C4-2B (cell line): ENCODE data around the gene KRT34.
"Not testable (repeated sequence)": the region's sequence is repeated elsewhere in the genome, so short reads cannot be mapped to it uniquely, and the experiment has no call there.

Experiments used
- H3K27ac ChIP-seq: fragments of 450-650 bp; 2 replicates; pipeline ENCODE4 v1.5.1; 2017
- ZFX ChIP-seq: fragments of 450-650 bp; IDR thresholded peaks from 2 replicates; pipeline ENCODE4 v1.6.1; 2017
- TF ChIP-seq, protein P1 (sequence below): fragments of 450-650 bp; conservative IDR thresholded peaks from 2 replicates; pipeline ENCODE4 v1.5.1; 2017; ENCODE audit warnings: mild to moderate bottlenecking

KRT34 gene

DNA sequence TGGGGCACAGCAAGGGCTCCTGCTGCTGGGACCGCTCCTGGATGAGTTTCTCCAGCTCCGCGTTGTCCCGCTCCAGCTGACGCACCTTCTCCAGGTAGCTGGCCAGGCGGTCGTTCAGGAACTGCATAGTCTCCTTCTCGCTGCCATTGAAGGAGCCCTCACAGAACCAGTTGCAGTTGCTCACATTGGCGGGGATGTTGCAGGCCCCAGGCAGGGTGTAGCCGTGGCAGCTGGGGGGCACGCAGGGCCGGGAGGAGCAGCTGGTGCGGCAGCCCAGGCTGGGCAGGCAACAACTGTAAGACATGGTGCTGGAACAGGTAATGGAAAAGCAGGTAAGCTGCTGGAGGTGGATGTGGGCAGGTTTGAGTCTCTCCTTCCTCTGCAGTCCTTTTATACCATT is at the start of gene KRT34:
Gene KRT34, minus strand, starts transcription at position 364 of the 400 bp plus-strand sequence. Its CDS starts 60 bp downstream, at position 304.
- not testable (repeated sequence) for H3K27ac ChIP-seq

DNA sequence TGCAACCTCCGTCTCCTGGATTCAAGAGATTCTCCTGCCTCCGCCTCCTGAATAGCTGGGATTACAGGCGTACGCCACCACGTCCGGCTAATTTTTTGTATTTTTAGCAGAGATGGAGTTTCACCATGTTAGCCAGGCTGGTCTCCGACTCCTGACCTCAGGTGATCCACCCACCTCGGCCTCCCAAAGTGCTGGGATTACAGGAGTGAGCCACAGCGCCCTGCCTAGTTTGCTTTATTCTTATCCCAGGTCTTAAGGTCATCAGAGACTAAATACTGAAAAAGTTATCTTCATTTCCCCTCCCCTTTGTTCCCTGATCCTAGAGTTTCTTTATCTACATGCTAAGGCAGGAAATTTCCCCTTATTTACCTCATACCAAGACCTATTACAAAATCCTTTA is 48.3 kb upstream of the KRT34 start:
- not testable (repeated sequence) for H3K27ac ChIP-seq

DNA sequence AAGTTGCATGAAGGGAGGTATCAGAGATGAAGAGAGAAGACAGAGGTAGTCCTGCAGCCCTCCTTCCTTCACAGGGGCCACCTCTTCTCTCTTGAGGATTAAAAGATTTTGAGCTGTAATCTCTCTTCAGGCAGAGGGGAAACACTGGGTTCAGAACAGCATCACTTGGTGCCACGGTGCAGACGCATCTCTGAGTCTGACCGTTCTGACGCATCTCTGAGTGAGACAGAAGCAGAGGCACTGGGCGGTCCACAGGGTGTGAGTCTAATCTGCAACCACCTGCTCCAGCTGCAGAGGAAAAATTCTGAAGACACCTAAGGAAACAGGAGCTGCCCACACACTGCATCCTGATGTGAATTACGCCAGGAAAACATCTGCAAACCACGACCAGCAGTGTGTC is 47.6 kb upstream of the KRT34 start:
- no peak overlapping the region for H3K27ac ChIP-seq
- TF ChIP-seq, protein P1, sequence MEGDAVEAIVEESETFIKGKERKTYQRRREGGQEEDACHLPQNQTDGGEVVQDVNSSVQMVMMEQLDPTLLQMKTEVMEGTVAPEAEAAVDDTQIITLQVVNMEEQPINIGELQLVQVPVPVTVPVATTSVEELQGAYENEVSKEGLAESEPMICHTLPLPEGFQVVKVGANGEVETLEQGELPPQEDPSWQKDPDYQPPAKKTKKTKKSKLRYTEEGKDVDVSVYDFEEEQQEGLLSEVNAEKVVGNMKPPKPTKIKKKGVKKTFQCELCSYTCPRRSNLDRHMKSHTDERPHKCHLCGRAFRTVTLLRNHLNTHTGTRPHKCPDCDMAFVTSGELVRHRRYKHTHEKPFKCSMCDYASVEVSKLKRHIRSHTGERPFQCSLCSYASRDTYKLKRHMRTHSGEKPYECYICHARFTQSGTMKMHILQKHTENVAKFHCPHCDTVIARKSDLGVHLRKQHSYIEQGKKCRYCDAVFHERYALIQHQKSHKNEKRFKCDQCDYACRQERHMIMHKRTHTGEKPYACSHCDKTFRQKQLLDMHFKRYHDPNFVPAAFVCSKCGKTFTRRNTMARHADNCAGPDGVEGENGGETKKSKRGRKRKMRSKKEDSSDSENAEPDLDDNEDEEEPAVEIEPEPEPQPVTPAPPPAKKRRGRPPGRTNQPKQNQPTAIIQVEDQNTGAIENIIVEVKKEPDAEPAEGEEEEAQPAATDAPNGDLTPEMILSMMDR: no peak
- no peak for TF ChIP-seq ZFX

DNA sequence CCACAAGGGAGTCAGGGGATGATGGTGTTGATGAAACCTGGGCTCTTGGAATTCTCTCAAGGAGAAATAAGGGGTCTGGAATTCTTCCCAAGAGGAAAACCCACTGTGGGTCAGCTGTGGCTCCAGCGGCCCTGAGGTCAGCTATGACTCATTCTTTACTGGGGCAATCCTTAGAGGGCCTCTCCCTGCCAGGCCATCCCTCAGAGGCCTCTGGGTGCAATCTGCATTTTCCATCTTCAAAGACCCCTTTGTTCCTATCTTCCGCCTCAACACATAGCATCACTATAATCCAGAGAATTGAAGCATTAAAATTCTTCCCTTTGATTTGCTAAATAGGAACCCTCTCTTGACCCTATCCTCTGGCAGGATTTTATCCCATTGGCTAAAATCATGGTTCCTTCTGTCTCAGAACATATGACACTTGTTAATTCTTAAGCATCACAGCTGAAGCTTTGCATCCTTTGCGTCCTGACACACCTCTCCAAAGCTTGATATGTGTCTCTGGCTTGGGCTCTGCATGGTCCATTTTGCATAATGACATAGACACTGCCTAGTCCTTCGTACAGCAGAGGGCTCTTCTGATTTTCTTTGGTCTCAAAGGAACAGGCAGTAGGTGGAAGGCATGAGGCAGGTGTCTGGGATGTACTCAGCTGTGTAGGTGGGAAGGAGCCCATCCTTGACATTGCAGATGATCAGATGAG is 46.6 kb upstream of the KRT34 start:
- H3K27ac ChIP-seq: no peak overlapping the region
- no peak for TF ChIP-seq ZFX
- TF ChIP-seq, protein P1: no peak

DNA sequence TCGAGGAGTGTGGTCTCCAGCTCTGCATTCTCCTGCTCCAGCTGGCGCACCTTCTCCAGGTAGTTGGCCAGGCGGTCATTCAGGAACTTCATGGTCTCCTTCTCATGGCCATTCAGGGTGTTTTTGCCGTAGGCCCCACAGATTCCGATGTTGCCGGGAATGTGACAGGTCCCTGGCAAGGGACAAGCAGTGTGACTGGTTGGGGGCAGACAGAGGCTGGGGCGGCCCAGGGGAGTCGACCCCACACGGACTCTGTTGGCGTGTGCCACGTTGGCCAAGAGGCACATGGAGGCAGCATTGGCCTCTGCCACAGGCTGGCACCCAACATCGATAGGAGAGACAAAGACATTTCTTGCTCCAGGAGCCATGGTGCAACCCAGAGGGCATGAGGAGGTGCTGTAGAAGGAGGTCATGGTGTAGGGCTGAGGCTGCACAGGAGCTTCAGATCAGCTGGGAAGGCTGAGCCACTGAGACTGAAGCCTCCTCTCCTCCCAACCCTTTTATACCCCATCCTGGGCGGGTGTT is 42.1 kb upstream of the KRT34 start, which contains the start of gene KRT37:
Gene KRT37, minus strand, starts transcription at position 475 of the 525 bp plus-strand sequence. Its CDS starts 62 bp downstream, at position 413.
- no peak for TF ChIP-seq ZFX
- no peak within 1 kb of the TSS for H3K27ac ChIP-seq

DNA sequence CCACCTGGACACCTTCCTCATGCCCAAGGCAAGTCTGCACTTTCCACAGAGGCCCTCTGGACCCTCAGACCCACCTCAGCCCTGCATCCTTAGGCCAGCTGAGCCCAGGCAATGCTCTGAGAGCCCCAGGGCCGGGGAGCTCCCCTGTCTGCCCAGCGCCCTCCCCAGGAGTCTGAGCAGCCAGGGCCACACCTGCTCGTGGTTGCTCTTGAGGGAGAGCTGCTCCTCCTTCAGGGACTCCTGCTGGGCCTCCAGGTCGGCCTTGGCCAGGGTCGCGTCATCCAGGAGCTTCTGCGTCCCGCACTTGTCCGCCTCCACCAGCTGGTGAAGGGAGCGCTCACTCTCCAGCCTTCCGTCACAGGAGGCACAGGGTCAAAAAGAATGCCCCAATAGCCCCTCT is 40.5 kb upstream of the KRT34 start:
- H3K27ac ChIP-seq: not testable (repeated sequence)

DNA sequence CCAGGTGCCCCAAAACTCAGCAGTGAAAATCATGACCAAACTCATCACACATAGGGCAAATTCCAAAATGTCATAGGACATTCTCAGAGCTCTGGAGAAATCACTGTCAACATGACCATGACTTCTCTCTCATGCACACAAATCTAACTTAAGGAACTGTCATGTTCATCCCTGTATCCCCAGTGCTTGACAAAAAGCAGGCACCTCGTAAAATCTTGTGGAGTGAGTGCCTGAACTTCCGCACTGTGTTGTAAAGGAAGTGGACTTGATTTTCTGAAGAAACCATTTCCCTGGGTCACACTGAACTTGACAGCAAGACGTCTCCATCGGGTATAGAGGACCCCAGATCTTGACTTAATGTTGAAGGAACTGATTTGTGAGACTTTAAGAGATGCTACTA is 39.5 kb upstream of the KRT34 start:
- TF ChIP-seq ZFX: no peak
- TF ChIP-seq, protein P1: no peak
- no peak overlapping the region for H3K27ac ChIP-seq

DNA sequence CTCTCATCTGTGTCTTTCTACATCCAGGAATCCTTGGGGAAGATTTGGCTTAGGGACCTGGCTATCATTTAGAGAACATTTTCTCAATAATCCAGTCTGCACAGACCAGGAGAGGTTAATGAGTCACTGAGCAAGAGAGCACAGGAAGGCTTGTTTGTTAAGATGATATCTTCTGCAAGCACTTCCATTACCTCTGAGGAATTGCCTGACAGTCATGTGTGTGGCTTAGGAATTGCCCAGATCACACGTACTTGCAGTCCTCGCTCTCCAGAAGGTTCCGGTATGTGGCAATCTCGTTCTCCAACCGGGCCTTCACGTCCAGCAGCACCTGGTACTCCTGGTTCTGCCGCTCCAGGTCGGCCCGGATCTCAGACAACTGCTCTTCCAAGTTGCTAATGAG is 39.0 kb upstream of the KRT34 start:
- TF ChIP-seq, protein P1: no peak
- no peak for TF ChIP-seq ZFX
- no peak overlapping the region for H3K27ac ChIP-seq

DNA sequence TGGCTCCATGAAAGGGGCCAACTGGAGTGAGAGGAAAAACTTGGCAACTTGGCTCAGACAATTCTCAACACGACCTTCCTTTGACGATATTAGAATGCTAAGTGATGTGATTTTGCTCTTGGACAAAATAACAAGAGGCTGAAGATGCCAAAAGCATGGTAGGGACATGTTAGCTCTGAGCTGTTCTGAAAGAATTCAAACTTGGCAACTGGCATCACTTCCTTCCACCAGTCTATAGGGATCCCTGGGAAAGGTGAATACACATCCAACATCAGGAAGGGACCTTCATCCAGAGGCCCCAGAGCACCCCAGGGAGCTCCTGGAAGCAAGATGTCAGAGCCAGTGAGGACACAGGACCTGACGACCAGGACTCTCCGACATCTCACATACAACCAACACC is 38.0 kb upstream of the KRT34 start:
- H3K27ac ChIP-seq: no peak overlapping the region
- TF ChIP-seq, protein P1: no peak
- TF ChIP-seq ZFX: no peak

DNA sequence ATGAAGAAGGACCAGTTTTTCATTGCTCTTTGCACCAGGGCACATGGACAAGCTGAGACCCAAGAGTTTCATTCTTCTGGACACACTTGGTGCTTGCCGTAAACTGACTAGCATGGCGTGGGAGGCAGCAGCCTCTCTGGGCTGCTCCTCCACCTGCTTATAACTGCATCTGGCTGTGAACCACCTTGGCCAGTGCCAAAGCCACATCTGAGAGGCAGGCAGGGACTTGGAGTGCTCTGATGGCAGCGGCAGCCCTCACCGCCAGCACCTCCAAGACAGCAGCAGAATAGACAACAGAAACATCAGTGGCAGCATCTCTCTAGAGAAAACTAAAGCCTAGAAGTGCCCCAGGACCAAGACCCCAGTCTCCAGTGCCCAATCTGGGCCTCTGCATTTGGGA is 37.6 kb upstream of the KRT34 start:
- no peak overlapping the region for H3K27ac ChIP-seq
- TF ChIP-seq, protein P1: no peak
- TF ChIP-seq ZFX: no peak
